Small intestine (tissue), 7 donors: Measurements from ENCODE around the gene TEAD1. TPM values are rescaled to one million over a fixed set of nuclear protein-coding genes. Genes with fewer than 3 reads are reported as not detected.

ENCODE experiments used
- DNase-seq, 2 donors: peaks; one replicate each; pipeline versions ENCODE4 v3.0.0 to v3.0.0-alpha.2; 2013
- FAIRE-seq: peaks from 2 replicates; lab custom pipeline; 2012; peaks lifted over from hg19 to GRCh38; lab: Jason Lieb, UNC
- H3K27ac ChIP-seq, 3 donors: one replicate each; pipeline ENCODE4 v1.5.1; 2013; ENCODE audit warnings: low read length in 2 of 3, mild to moderate bottlenecking in 2 of 3, control low read depth in 1 of 3, inconsistent platforms in 1 of 3, low read depth in 1 of 3, moderate library complexity in 1 of 3
- H3K27me3 ChIP-seq, 3 donors: one replicate each; pipeline ENCODE4 v1.6.1; 2013; ENCODE audit warnings: low read length in 3 of 3, inconsistent platforms in 1 of 3; ENCODE audit not compliant: control insufficient read depth in 3 of 3, insufficient read depth in 3 of 3
- H3K36me3 ChIP-seq, 3 donors: one replicate each; pipeline ENCODE4 v1.6.1; 2013; ENCODE audit warnings: low read length in 3 of 3, inconsistent platforms in 1 of 3, low read depth in 1 of 3, mild to moderate bottlenecking in 1 of 3, moderate library complexity in 1 of 3; ENCODE audit not compliant: control insufficient read depth in 3 of 3, insufficient read depth in 2 of 3
- H3K4me1 ChIP-seq, 3 donors: one replicate each; pipeline ENCODE4 v1.6.1; 2013; ENCODE audit warnings: low read length in 2 of 3, inconsistent platforms in 1 of 3, low read depth in 1 of 3, mild to moderate bottlenecking in 1 of 3, moderate library complexity in 1 of 3; ENCODE audit not compliant: control insufficient read depth in 3 of 3, insufficient read depth in 2 of 3
- H3K4me3 ChIP-seq, 3 donors: one replicate each; pipeline ENCODE4 v1.5.1; 2013; ENCODE audit warnings: low read length in 3 of 3, control low read depth in 1 of 3, inconsistent platforms in 1 of 3, low read depth in 1 of 3, mild to moderate bottlenecking in 1 of 3, moderate library complexity in 1 of 3
- H3K9me3 ChIP-seq, 2 donors: one replicate each; pipeline ENCODE4 v1.6.1; 2013; ENCODE audit warnings: low read depth in 1 of 2, low read length in 1 of 2; ENCODE audit not compliant: control insufficient read depth in 2 of 2, insufficient read depth in 1 of 2
- WGBS, 3 donors: extraction: QIAGEN DNeasy Blood & Tissue Kit; methylation state at CpG; one replicate each; pipeline ENCODE4 v1.1.7; 2013; 5-methylcytosine and 5-hydroxymethylcytosine counted together
- polyA plus RNA-seq, 4 donors: library from polyadenylated mRNA; stranded (reverse) in 3 of 4; unstranded in 1 of 4; fragments of 200-250 nt in 3 of 4; fragments of 120-200 nt in 1 of 4; gene quantifications; one replicate each; pipeline versions ENCODE4 v1.2.1 to v1.2.3, GENCODE V29; 2013
- donor health status: healthy with polysubstance abuse.
- donor health status: control.
- donor health status: control.
- donor health status: Bipolar disorder and iron deficiency.
- donor health status: healthy.

The TEAD1 gene
- polyA plus RNA-seq, 4 donors: 3.2 to 29.3 (median 7.6) TPM

- Histone ChIP-seq H3K27ac (peak overlapping the region in 2 of 3 donors; percentile 18 to 80), H3K36me3 (no peaks in the 10 kb centered on the region), H3K4me1 (peaks cover 6 to 73% (median 28%) of the 10 kb centered on the region in 3 donors), H3K27me3 (no peaks in the 10 kb centered on the region), H3K9me3 (no peaks in the 10 kb centered on the region), H3K4me3 (no peak overlapping the region)
- DNase-seq: no peak
- WGBS, 3 donors: 31 to 48% (median 47%) methylated on average over 2 of the region's 2 CpGs
- FAIRE-seq: no peak
These were observed 126.7 kb downstream of the TEAD1 start for GRCh38 chr11:12800871-12801270.

- Histone ChIP-seq H3K36me3 (no peaks in the 10 kb centered on the region), H3K27ac (peak overlapping the region in 1 of 3 donors; percentile 83), H3K9me3 (no peaks in the 10 kb centered on the region), H3K4me1 (peaks cover 7 to 82% (median 28%) of the 10 kb centered on the region in 3 donors), H3K4me3 (no peak overlapping the region), H3K27me3 (no peaks in the 10 kb centered on the region)
- FAIRE-seq (no peak), DNase-seq (peak in 1 of 2 donors; percentile 45)
- 38 to 68% (median 53%) methylated on average over 1 of the region's 1 CpG for WGBS, 3 donors
These were observed 127.8 kb downstream of the TEAD1 start for GRCh38 chr11:12801976-12802375.

- H3K9me3 ChIP-seq: no peaks in the 10 kb centered on the region
- DNase-seq (peak; percentile 97 to 98), FAIRE-seq (no peak)
- H3K27me3 ChIP-seq: no peaks in the 10 kb centered on the region
- peaks cover 0 to under 1% (median 0%) of the 10 kb centered on the region in 3 donors for H3K36me3 ChIP-seq
- H3K4me1 ChIP-seq: peaks cover 7 to 82% (median 28%) of the 10 kb centered on the region in 3 donors
- WGBS, 3 donors: 16 to 41% (median 34%) methylated on average over 16 of the region's 16 CpGs
- peak overlapping the region; percentile 17 to 83 (median 68) for H3K27ac ChIP-seq
- H3K4me3 ChIP-seq: no peak overlapping the region
These were observed 128.3 kb downstream of the TEAD1 start for GRCh38 chr11:12802418-12803085.

GRCh38 chr11:12803086-12803826, 129.0 kb downstream of the TEAD1 start:
- Histone ChIP-seq H3K9me3 (no peaks in the 10 kb centered on the region), H3K4me1 (peaks cover 7 to 82% (median 28%) of the 10 kb centered on the region in 3 donors), H3K27ac (peak overlapping the region; percentile 17 to 83 (median 68)), H3K27me3 (no peaks in the 10 kb centered on the region), H3K36me3 (peaks cover 0 to 2% (median 0%) of the 10 kb centered on the region in 3 donors), H3K4me3 (no peak overlapping the region)
- DNase-seq: no peak
- no peak for FAIRE-seq
- 31 to 46% (median 37%) methylated on average over 7 of the region's 7 CpGs for WGBS, 3 donors

GRCh38 chr11:12806113-12806512, 131.9 kb downstream of the TEAD1 start:
- H3K4me3 ChIP-seq: no peak overlapping the region
- H3K4me1 ChIP-seq: peaks cover 5 to 70% (median 21%) of the 10 kb centered on the region in 3 donors
- no peaks in the 10 kb centered on the region for H3K27me3 ChIP-seq
- FAIRE-seq (no peak), DNase-seq (peak; percentile 86 to 93)
- no peaks in the 10 kb centered on the region for H3K9me3 ChIP-seq
- peak overlapping the region in 2 of 3 donors; percentile 56 to 64 for H3K27ac ChIP-seq
- H3K36me3 ChIP-seq: peaks cover 0 to 9% (median 0%) of the 10 kb centered on the region in 3 donors
- WGBS, 3 donors: 14 to 54% (median 23%) methylated on average over 2 of the region's 2 CpGs

GRCh38 chr11:12807621-12808020, 133.4 kb downstream of the TEAD1 start:
- Histone ChIP-seq H3K36me3 (peaks cover 0 to 9% (median 0%) of the 10 kb centered on the region in 3 donors), H3K9me3 (no peaks in the 10 kb centered on the region), H3K4me1 (peaks cover 4 to 57% (median 16%) of the 10 kb centered on the region in 3 donors), H3K27ac (no peak overlapping the region), H3K4me3 (no peak overlapping the region), H3K27me3 (no peaks in the 10 kb centered on the region)
- WGBS, 3 donors: 87 to 92% (median 89%) methylated on average over 6 of the region's 6 CpGs
- FAIRE-seq (no peak), DNase-seq (no peak)

GRCh38 chr11:12808519-12808918, 134.3 kb downstream of the TEAD1 start:
- no peak for DNase-seq
- no peak for FAIRE-seq
- 69 to 74% (median 74%) methylated on average over 1 of the region's 1 CpG for WGBS, 3 donors
- Histone ChIP-seq H3K27me3 (no peaks in the 10 kb centered on the region), H3K4me3 (no peak overlapping the region), H3K4me1 (peaks cover 4 to 54% (median 8%) of the 10 kb centered on the region in 3 donors), H3K9me3 (no peaks in the 10 kb centered on the region), H3K27ac (no peak overlapping the region), H3K36me3 (peaks cover 0 to 9% (median 0%) of the 10 kb centered on the region in 3 donors)

- peaks cover 4 to 53% (median 8%) of the 10 kb centered on the region in 3 donors for H3K4me1 ChIP-seq
- no peaks in the 10 kb centered on the region for H3K27me3 ChIP-seq
- FAIRE-seq (no peak), DNase-seq (peak in 1 of 2 donors; percentile 23)
- peaks cover 0 to 13% (median 0%) of the 10 kb centered on the region in 3 donors for H3K36me3 ChIP-seq
- H3K4me3 ChIP-seq: no peak overlapping the region
- no peak overlapping the region for H3K27ac ChIP-seq
- no peaks in the 10 kb centered on the region for H3K9me3 ChIP-seq
- WGBS, 3 donors: 59 to 74% (median 61%) methylated on average over 3 of the region's 3 CpGs
These were observed 135.1 kb downstream of the TEAD1 start for GRCh38 chr11:12809364-12809763.
